ENCODE data around the gene CYTH2.

The CYTH2 gene

DNA sequence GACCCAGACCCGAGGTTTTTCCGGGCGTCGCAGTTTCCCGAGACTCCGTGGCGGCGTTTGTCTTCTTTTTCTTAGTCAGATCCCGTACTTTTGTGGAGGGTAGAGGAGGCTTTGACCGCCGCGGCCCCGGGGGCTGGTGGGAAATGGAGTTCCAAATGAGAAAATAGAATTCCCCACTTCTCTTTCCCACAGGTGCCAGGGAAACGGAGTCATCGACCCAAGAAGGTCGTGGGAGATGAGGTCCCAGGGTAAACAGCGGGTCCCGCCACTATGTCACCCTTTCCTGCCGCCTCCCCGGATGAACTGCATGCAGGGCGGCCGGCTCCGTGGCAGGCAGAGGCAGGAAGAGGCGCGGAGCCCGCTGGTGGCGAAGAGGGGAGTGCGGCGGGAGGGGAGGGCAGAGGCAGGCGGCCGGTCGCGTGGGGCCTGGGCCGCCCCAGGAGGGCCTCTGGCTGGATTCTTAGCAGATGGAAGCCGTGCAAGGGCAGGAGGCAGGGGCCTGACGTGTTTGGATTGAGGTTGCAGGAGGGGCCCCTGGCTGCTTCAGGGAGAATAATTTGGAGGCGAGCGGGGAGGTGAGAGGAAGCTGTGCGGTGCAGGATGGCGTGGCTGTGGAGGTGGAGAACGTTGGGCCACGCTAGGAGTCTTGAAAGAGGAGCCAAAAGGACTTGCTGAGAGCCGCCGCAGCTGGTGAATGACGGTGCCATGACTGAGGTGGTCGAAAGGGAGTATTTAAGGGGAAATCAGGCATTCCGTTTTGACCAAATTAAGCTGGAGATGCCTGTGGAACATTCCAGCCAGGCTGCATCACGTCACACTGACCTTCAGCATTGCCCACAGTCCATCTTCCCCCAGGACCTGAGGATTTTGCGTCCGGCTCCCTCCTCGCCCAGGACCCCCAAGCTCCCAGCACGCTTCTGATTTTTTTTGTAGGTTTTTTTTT, 11.7 kb downstream of the CYTH2 start:
- H3K9ac ChIP-seq (ENCODE audit: low read depth, low read length, poor library complexity, severe bottlenecking), result no peak overlapping the region
- no peaks in the 10 kb centered on the region for H3K79me2 ChIP-seq (ENCODE audit: insufficient read depth, low read length)
- H3K36me3 ChIP-seq (ENCODE audit: insufficient read depth, low read length), result peaks cover 17% of the 10 kb centered on the region; the same call in 1 of the 2 replicates
- H3K4me2 ChIP-seq (ENCODE audit: low read depth, low read length, poor library complexity, severe bottlenecking), result no peak overlapping the region
- H3F3A ChIP-seq (ENCODE audit: low read depth), result no peaks in the 10 kb centered on the region; the same call in 1 of the 2 replicates
- H4K20me1 ChIP-seq (ENCODE audit: insufficient read depth, low read length, poor library complexity, severe bottlenecking), result no peaks in the 10 kb centered on the region
- H3K4me3 ChIP-seq (ENCODE audit: low read length, poor library complexity, severe bottlenecking), result no peak overlapping the region
- H3K4me1 ChIP-seq (ENCODE audit: insufficient read depth, low read length, poor library complexity, severe bottlenecking), result no peaks in the 10 kb centered on the region
- no peak overlapping the region for H2AFZ ChIP-seq (ENCODE audit: low read length)
- no peaks in the 10 kb centered on the region for H3K9me2 ChIP-seq (replicated peaks; ENCODE audit: low read depth, low read length)
- H3K9me3 ChIP-seq (ENCODE audit: insufficient read depth, low read depth, low read length), result no peaks in the 10 kb centered on the region
- no peaks in the 10 kb centered on the region for H3K27me3 ChIP-seq (ENCODE audit: insufficient read depth, low read length, poor library complexity, severe bottlenecking)
- TF ChIP-seq, protein P1, sequence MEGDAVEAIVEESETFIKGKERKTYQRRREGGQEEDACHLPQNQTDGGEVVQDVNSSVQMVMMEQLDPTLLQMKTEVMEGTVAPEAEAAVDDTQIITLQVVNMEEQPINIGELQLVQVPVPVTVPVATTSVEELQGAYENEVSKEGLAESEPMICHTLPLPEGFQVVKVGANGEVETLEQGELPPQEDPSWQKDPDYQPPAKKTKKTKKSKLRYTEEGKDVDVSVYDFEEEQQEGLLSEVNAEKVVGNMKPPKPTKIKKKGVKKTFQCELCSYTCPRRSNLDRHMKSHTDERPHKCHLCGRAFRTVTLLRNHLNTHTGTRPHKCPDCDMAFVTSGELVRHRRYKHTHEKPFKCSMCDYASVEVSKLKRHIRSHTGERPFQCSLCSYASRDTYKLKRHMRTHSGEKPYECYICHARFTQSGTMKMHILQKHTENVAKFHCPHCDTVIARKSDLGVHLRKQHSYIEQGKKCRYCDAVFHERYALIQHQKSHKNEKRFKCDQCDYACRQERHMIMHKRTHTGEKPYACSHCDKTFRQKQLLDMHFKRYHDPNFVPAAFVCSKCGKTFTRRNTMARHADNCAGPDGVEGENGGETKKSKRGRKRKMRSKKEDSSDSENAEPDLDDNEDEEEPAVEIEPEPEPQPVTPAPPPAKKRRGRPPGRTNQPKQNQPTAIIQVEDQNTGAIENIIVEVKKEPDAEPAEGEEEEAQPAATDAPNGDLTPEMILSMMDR (conservative IDR thresholded peaks at IDR 0.05; ENCODE audit: low read length), result no peak
- no peak for TF ChIP-seq EZH2phosphoT487 (IDR thresholded peaks at IDR 0.05; ENCODE audit: borderline replicate concordance)

DNA sequence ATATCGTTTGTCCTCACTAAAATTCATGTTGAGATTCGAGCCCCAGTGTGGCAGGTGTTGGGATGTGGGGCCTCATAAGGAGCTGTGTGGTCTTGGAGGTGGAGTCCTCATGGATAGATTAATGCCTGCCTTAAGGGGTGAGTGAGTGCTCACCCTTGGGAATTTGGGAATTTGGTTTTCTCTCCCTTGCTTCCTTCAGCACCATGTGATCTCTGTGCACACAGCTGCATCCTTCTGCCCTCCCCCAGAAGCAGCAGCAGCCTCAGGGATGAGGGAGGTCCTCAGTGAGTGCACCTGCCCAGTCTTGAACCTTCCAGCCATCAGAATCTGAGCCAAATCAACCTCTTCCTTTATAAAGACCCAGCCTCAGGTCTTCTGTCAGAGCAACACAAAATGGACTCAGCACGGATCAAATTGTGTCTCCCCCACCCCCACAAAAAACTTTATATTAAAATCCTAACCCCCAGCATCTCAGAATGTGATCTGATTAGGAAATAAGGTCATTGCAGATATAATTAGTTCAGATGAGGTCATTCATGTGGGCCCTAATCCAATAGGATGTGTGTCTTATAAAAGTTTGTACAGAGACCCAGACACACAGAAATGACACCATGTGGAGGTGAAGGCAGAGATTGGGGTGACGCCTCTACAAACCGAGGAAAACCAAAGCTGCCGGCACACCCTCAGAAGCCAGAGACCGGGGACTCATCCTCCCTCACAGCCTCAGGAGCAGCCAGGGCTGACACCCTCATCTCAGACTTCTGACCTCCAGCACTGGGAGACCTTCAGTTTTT, 12.9 kb downstream of the CYTH2 start:
- no peak overlapping the region for H3K4me2 ChIP-seq (ENCODE audit: low read depth, low read length, poor library complexity, severe bottlenecking)
- no peaks in the 10 kb centered on the region for H3K4me1 ChIP-seq (ENCODE audit: insufficient read depth, low read length, poor library complexity, severe bottlenecking)
- TF ChIP-seq, protein P1 (conservative IDR thresholded peaks at IDR 0.05; ENCODE audit: low read length), result no peak
- no peak for TF ChIP-seq EZH2phosphoT487 (IDR thresholded peaks at IDR 0.05; ENCODE audit: borderline replicate concordance)
- H3K9me3 ChIP-seq (ENCODE audit: insufficient read depth, low read depth, low read length), result no peaks in the 10 kb centered on the region
- H3K9ac ChIP-seq (ENCODE audit: low read depth, low read length, poor library complexity, severe bottlenecking), result no peak overlapping the region
- H2AFZ ChIP-seq (ENCODE audit: low read length), result no peak overlapping the region
- no peaks in the 10 kb centered on the region for H3K27me3 ChIP-seq (ENCODE audit: insufficient read depth, low read length, poor library complexity, severe bottlenecking)
- H3K36me3 ChIP-seq (ENCODE audit: insufficient read depth, low read length), result peaks cover 12% of the 10 kb centered on the region; the same call in 1 of the 2 replicates
- H3K4me3 ChIP-seq (ENCODE audit: low read length, poor library complexity, severe bottlenecking), result no peak overlapping the region
- H3K79me2 ChIP-seq (ENCODE audit: insufficient read depth, low read length), result no peaks in the 10 kb centered on the region
- H3F3A ChIP-seq (ENCODE audit: low read depth), result no peaks in the 10 kb centered on the region; the same call in 1 of the 2 replicates
- no peaks in the 10 kb centered on the region for H4K20me1 ChIP-seq (ENCODE audit: insufficient read depth, low read length, poor library complexity, severe bottlenecking)
- H3K9me2 ChIP-seq (replicated peaks; ENCODE audit: low read depth, low read length), result no peaks in the 10 kb centered on the region

DNA sequence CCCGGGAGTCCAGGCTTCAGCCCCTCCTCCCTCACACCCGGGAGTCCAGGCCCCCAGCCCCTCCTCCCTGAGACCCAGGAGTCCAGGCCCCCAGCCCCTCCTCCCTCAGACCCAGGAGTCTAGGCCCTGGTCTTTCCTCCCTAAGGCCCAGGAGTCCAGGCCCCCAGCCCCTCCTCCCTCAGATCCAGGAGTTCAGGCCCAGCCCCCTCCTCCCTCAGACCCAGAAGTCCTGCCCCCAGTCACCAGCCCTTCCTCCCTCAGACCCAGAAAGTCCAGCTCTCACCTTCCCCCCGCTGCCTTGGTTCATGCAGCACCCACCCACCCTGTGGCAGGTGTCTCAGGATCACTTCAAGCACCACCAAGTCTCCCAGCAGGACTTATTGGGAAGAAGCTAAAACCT, 14.1 kb downstream of the CYTH2 start:
- H3K4me1 ChIP-seq (ENCODE audit: insufficient read depth, low read length, poor library complexity, severe bottlenecking), result no peaks in the 10 kb centered on the region
- no peaks in the 10 kb centered on the region for H3K27me3 ChIP-seq (ENCODE audit: insufficient read depth, low read length, poor library complexity, severe bottlenecking)

More for the DNA sequence above, 14.1 kb downstream of the CYTH2 start:
- Histone ChIP-seq H2AFZ (ENCODE audit: low read length) (no peak overlapping the region), H3K36me3 (ENCODE audit: insufficient read depth, low read length) (peaks cover 5% of the 10 kb centered on the region; the same call in 1 of the 2 replicates), H3K4me3 (ENCODE audit: low read length, poor library complexity, severe bottlenecking) (no peak overlapping the region), H3K9me2 (replicated peaks; ENCODE audit: low read depth, low read length) (no peaks in the 10 kb centered on the region), H4K20me1 (ENCODE audit: insufficient read depth, low read length, poor library complexity, severe bottlenecking) (no peaks in the 10 kb centered on the region), H3F3A (ENCODE audit: low read depth) (no peaks in the 10 kb centered on the region; the same call in 1 of the 2 replicates), H3K9ac (ENCODE audit: low read depth, low read length, poor library complexity, severe bottlenecking) (no peak overlapping the region), H3K79me2 (ENCODE audit: insufficient read depth, low read length) (no peaks in the 10 kb centered on the region), H3K9me3 (ENCODE audit: insufficient read depth, low read depth, low read length) (no peaks in the 10 kb centered on the region), H3K4me2 (ENCODE audit: low read depth, low read length, poor library complexity, severe bottlenecking) (no peak overlapping the region)
- TF ChIP-seq, protein P1 (conservative IDR thresholded peaks at IDR 0.05; ENCODE audit: low read length), result no peak
- no peak for TF ChIP-seq EZH2phosphoT487 (IDR thresholded peaks at IDR 0.05; ENCODE audit: borderline replicate concordance)

Measured in Loucy (cell line).